Measurements from ENCODE around the gene MEF2C. TPM values are rescaled to one million over a fixed set of nuclear protein-coding genes. Genes with fewer than 3 reads are reported as not detected.

The MEF2C gene
- polyA plus RNA-seq, 3 donors, result 3.3 to 15.6 (median 14.3) TPM

GRCh38 chr5:88787856-88788255 is 95.1 kb downstream of the MEF2C start:
- no peak overlapping the region for H3K27ac ChIP-seq (ENCODE audit: low read depth, low read length)

GRCh38 chr5:88786789-88787188 is 96.2 kb downstream of the MEF2C start:
- 79 to 86% (median 82%) methylated on average over 2 of the region's 2 CpGs for WGBS, 3 donors
- H3K27ac ChIP-seq (ENCODE audit: low read depth, low read length), result no peak overlapping the region

More at GRCh38 chr5:88787856-88788255, 95.1 kb downstream of the MEF2C start:
- WGBS, 3 donors, result 87 to 91% (median 89%) methylated on average over 3 of the region's 3 CpGs

- 6 to 9% (median 9%) methylated on average over 7 of the region's 7 CpGs for WGBS, 3 donors
- no peak overlapping the region for H3K27ac ChIP-seq (ENCODE audit: low read depth, low read length)
These were observed 97.0 kb downstream of the MEF2C start for GRCh38 chr5:88785746-88786565.

DNA sequence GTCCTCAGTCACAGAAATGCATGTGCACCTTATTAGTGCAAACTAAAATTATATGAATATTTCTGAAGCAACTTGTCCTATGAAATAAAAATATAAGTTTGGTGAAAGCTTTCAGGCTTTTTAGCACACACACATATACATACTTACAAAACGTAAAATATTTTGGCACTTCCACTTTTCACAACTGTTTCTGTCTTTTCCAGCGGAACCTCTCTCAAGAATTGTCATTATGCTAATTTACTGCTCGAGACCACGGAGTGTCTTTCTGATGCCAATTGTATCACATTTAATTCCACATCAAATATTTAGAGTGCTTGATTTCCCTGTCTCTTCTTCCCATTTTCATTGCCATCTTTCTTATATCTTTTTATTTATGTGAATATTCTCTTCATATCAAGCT is 100.4 kb downstream of the MEF2C start:
- no peak overlapping the region for H3K27ac ChIP-seq (ENCODE audit: low read depth, low read length)
- WGBS, 3 donors, result 51 to 90% (median 65%) methylated on average over 4 of the region's 4 CpGs

GRCh38 chr5:88780736-88781135 is 102.2 kb downstream of the MEF2C start:
- no peak overlapping the region for H3K27ac ChIP-seq (ENCODE audit: low read depth, low read length)
- 38 to 76% (median 62%) methylated on average over 1 of the region's 1 CpG for WGBS, 3 donors

- 52 to 90% (median 59%) methylated on average over 5 of the region's 5 CpGs for WGBS, 3 donors
- H3K27ac ChIP-seq (ENCODE audit: low read depth, low read length), result no peak overlapping the region
These were observed 104.2 kb downstream of the MEF2C start for GRCh38 chr5:88778736-88779135.

- 89 to 96% (median 93%) methylated on average over 4 of the region's 4 CpGs for WGBS, 3 donors
These were observed 106.3 kb downstream of the MEF2C start for GRCh38 chr5:88776692-88777091.

DNA sequence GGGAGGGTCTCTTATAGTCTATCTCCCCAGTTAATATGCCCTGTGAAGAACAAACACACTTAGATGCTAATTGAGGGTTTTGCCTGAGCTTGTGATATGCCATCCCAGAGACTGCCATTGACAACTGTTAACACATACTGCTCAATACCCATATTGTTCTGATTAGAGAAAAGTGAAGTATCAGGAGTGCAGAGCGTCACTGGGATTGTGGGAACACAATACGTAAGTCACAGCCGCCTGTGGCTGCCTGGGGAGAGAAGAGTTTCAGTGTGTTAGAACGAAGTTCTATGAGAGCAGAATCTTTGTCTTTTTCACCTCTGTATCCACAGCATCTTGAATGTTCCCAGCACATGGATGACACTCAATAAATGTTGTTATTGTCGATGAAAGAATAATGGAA is 110.2 kb downstream of the MEF2C start:
- 90 to 95% (median 93%) methylated on average over 5 of the region's 5 CpGs for WGBS, 3 donors

More at GRCh38 chr5:88776692-88777091, 106.3 kb downstream of the MEF2C start:
- no peak overlapping the region for H3K27ac ChIP-seq (ENCODE audit: low read depth, low read length)

DNA sequence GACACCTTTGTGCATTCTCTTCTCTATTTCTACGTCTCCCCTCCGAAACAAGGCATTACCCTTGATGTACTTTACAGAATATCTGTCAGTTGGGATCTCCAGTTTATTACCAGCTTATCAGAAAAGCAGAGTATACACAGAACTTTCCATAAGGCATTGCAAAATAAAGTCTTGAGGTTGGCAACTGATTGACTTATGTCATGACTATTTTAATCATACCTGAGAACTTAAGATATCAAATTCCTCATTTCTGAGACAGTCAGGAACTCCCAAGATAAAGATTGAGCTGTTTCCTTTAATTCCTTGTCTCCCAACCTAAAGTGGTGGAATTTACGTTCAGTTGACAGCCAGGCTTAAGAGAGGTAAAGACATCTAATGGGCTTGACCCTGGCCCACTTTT is 110.9 kb downstream of the MEF2C start:
- WGBS, 3 donors, result 93 to 98% (median 94%) methylated on average over 3 of the region's 3 CpGs
- H3K27ac ChIP-seq (ENCODE audit: low read depth, low read length), result no peak overlapping the region

More for the DNA sequence above, 110.2 kb downstream of the MEF2C start:
- no peak overlapping the region for H3K27ac ChIP-seq (ENCODE audit: low read depth, low read length)

- WGBS, 3 donors, result 90 to 94% (median 91%) methylated on average over 8 of the region's 8 CpGs
- no peak overlapping the region for H3K27ac ChIP-seq (ENCODE audit: low read depth, low read length)
These were observed 112.4 kb downstream of the MEF2C start for GRCh38 chr5:88770276-88771257.

DNA sequence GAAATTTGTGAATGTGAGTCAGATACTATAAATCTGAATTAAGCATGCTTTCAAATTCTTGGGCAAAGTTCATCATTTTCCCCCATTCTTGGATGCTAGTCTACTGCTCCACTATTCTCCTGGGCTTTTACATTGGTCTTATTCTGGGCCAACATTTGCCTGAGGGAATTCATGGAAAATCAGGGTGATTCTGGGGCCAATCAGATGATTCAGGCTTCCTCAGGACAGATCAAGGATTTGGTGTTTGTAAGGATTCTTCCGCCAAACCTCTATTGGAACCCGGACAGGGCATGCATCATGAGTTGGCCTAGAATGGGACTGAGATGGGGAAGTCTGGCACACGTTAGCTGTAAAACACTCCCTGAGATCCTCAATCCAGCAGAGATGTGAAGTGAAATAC is 113.8 kb downstream of the MEF2C start:
- 31 to 79% (median 45%) methylated on average over 3 of the region's 3 CpGs for WGBS, 3 donors
- H3K27ac ChIP-seq (ENCODE audit: low read depth, low read length), result no peak overlapping the region

GRCh38 chr5:88768411-88768810 is 114.6 kb downstream of the MEF2C start:
- 54 to 80% (median 72%) methylated on average over 3 of the region's 3 CpGs for WGBS, 3 donors

GRCh38 chr5:88765798-88766197 is 117.2 kb downstream of the MEF2C start:
- no peak overlapping the region for H3K27ac ChIP-seq (ENCODE audit: low read depth, low read length)
- 87 to 90% (median 89%) methylated on average over 7 of the region's 7 CpGs for WGBS, 3 donors

More at GRCh38 chr5:88768411-88768810, 114.6 kb downstream of the MEF2C start:
- no peak overlapping the region for H3K27ac ChIP-seq (ENCODE audit: low read depth, low read length)

- H3K27ac ChIP-seq (ENCODE audit: low read depth, low read length), result no peak overlapping the region
- WGBS, 3 donors, result 44 to 74% (median 59%) methylated on average over 2 of the region's 2 CpGs
These were observed 117.8 kb downstream of the MEF2C start for GRCh38 chr5:88765171-88765570.

- WGBS, 3 donors, result 87 to 97% (median 91%) methylated on average over 2 of the region's 2 CpGs
- H3K27ac ChIP-seq (ENCODE audit: low read depth, low read length), result no peak overlapping the region
These were observed 121.0 kb downstream of the MEF2C start for GRCh38 chr5:88761939-88762338.

DNA sequence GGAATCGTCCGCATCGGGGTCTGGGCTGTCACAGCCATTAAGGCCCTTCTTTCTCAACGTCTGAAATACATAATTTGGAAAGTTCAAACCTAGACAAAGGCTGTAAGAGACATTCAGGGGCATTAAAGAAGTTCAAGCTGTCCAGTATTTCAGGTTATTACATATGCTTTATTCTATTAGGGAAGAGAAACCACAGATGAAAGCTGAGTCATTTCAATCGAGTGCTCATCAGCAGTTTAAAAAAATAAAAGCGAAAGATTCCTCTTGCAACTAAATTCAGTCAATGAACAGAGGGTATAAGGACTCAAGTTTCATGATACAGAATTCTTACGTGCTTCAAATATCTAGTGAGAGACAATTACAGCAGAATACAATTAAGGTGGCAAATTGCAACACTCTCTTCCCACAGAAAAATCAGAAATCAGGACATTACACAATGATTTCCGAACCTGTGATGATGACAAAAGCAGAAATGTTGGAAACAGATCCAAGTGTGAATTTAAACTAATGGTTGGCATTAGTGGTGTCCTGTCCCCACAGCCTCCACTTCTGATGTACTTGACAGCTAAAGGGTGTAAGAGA is 121.6 kb downstream of the MEF2C start:
- no peak overlapping the region for H3K27ac ChIP-seq (ENCODE audit: low read depth, low read length)
- WGBS, 3 donors, result 61 to 73% (median 62%) methylated on average over 8 of the region's 8 CpGs

DNA sequence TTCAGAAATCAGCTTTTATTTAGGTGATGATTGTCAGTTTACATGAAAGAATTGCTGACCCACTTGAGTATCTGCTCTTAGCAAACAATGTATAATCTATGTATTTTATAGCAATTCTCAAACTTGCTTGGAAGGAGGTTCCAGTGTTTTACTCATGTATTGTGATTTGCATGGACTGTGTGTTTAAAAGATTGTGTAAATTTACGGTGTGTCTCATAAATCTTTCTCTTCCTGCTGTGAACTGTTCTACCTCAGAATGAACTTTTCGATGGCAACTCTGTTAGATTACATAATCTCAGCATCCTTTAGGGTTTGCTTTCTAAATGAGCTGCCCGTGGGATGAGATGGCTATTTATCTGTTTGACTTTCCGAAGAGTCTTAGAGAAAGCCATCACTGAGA is 122.5 kb downstream of the MEF2C start:
- no peak overlapping the region for H3K27ac ChIP-seq (ENCODE audit: low read depth, low read length)
- 42 to 45% (median 44%) methylated on average over 4 of the region's 4 CpGs for WGBS, 3 donors

DNA sequence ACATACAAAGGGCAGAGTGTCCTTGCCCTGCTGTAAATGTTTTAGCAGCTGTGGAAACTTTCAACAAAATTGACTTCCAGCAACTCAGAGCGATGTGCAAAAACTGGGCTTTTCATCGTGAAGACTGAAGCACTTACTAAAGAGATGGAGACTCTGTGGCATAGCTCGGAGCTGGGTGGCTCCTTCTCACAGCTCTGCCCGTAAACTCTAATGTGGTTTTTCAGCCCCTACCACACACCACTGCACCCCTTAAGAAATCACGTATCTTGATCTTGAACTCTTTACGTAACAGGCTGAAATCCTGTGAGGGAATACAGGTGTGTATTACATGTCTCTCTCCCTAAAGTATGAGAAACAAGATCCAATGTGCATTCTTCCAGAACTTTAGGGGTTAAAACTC is 124.4 kb downstream of the MEF2C start:
- 81 to 86% (median 85%) methylated on average over 6 of the region's 6 CpGs for WGBS, 3 donors
- no peak overlapping the region for H3K27ac ChIP-seq (ENCODE audit: low read depth, low read length)

DNA sequence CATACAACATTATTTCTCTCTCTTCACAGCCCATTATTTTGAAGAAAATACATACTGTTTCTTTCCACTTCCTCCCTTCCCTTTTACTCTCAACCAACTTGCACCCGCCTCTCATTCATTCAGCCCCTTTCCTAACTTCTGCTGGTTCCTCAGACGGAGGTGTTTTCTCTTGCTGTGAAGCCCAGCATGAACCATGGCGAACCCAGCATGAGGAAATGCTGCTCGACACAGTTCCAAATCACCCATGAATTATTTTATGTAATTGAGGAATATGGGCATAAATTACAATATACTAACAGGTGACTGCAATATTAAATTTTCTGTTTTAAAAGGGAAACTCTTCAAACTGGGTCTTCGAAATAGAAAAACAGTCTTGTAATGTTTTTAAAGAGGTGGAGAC is 124.8 kb downstream of the MEF2C start:
- no peak overlapping the region for H3K27ac ChIP-seq (ENCODE audit: low read depth, low read length)

More for the DNA sequence above, 124.8 kb downstream of the MEF2C start:
- 77 to 89% (median 82%) methylated on average over 5 of the region's 5 CpGs for WGBS, 3 donors
